Neutrophil (primary cell): Measurements from ENCODE around the gene HIVEP1.

Source experiments
- H3K27ac ChIP-seq: fragments of 200-600 bp; sonication (generic); 2 replicates; pipeline ENCODE4 v1.5.1; 2016; ENCODE audit warnings: mild to moderate bottlenecking, moderate library complexity
- H3K27me3 ChIP-seq: fragments of 200-600 bp; sonication (generic); 2 replicates; pipeline ENCODE4 v1.6.0; 2016; ENCODE audit warnings: mild to moderate bottlenecking
- H3K36me3 ChIP-seq: fragments of 200-600 bp; sonication (generic); 2 replicates; pipeline ENCODE4 v1.5.1; 2017
- H3K4me1 ChIP-seq, 2 experiments: fragments of 200-600 bp in 1 of 2; sonication (generic) in 1 of 2; 1 replicate in 1 of 2; 2 replicates in 1 of 2; pipeline versions ENCODE4 v1.5.1 to v1.6.1; 2013 to 2016; ENCODE audit warnings: low read depth in 1 of 2, low read length in 1 of 2, mild to moderate bottlenecking in 1 of 2, moderate library complexity in 1 of 2; ENCODE audit not compliant: control insufficient read depth in 1 of 2, insufficient read depth in 1 of 2
- H3K4me3 ChIP-seq, 2 experiments: fragments of 200-600 bp in 1 of 2; sonication (generic) in 1 of 2; 1 replicate in 1 of 2; 2 replicates in 1 of 2; pipeline ENCODE4 v1.5.1; 2013 to 2016; ENCODE audit warnings: low read depth in 1 of 2, low read length in 1 of 2, mild to moderate bottlenecking in 1 of 2, moderate library complexity in 1 of 2
- H3K9me3 ChIP-seq: fragments of 200-600 bp; sonication (generic); 2 replicates; pipeline ENCODE4 v1.5.1; 2016
- CTCF ChIP-seq: fragments of 200-600 bp; sonication (generic); IDR thresholded peaks from 2 replicates; pipeline ENCODE4 v1.5.1; 2016; ENCODE audit warnings: antibody characterized with exemption

Gene HIVEP1

GRCh38 chr6:12049165-12049564 is 37.1 kb downstream of the HIVEP1 start:
- Histone ChIP-seq H3K4me3 (no peak overlapping the region), H3K27ac (peak overlapping the region; percentile 71), H3K4me1 (peaks cover 52% of the 10 kb centered on the region in 2 experiments), H3K36me3 (no peaks in the 10 kb centered on the region), H3K27me3 (no peaks in the 10 kb centered on the region), H3K9me3 (no peaks in the 10 kb centered on the region)
- no peak for TF ChIP-seq CTCF

- TF ChIP-seq CTCF, result no peak
- Histone ChIP-seq H3K27ac (peak overlapping the region; percentile 41), H3K9me3 (no peaks in the 10 kb centered on the region), H3K4me1 (peaks cover 42 to 47% of the 10 kb centered on the region in 2 experiments), H3K36me3 (no peaks in the 10 kb centered on the region), H3K27me3 (no peaks in the 10 kb centered on the region), H3K4me3 (no peak overlapping the region)
These were observed 39.8 kb downstream of the HIVEP1 start for GRCh38 chr6:12051861-12052368.

- Histone ChIP-seq H3K4me1 (peaks cover 28 to 37% of the 10 kb centered on the region in 2 experiments), H3K9me3 (no peaks in the 10 kb centered on the region), H3K27me3 (no peaks in the 10 kb centered on the region), H3K36me3 (no peaks in the 10 kb centered on the region), H3K4me3 (no peak overlapping the region), H3K27ac (peak overlapping the region; percentile 84)
- TF ChIP-seq CTCF, result no peak
These were observed 46.3 kb downstream of the HIVEP1 start for GRCh38 chr6:12058172-12058961.

GRCh38 chr6:12060780-12061609 is 48.9 kb downstream of the HIVEP1 start:
- H3K9me3 ChIP-seq, result no peaks in the 10 kb centered on the region
- H3K36me3 ChIP-seq, result no peaks in the 10 kb centered on the region
- H3K4me1 ChIP-seq, result peaks cover 28 to 37% of the 10 kb centered on the region in 2 experiments
- TF ChIP-seq CTCF, result peak; percentile 27
- no peaks in the 10 kb centered on the region for H3K27me3 ChIP-seq
- H3K27ac ChIP-seq, result peak overlapping the region; percentile 84
- H3K4me3 ChIP-seq, result peak overlapping the region; percentile 44 to 48

- Histone ChIP-seq H3K4me3 (no peak overlapping the region), H3K27me3 (no peaks in the 10 kb centered on the region), H3K36me3 (no peaks in the 10 kb centered on the region), H3K4me1 (peaks cover 28 to 35% of the 10 kb centered on the region in 2 experiments), H3K9me3 (no peaks in the 10 kb centered on the region), H3K27ac (no peak overlapping the region)
- no peak for TF ChIP-seq CTCF
These were observed 50.5 kb downstream of the HIVEP1 start for GRCh38 chr6:12062605-12063004.
